Left lung (tissue), 10 donors: ENCODE results near the gene ATG16L1. TPM values are rescaled to one million over a fixed set of nuclear protein-coding genes. Genes with fewer than 3 reads are reported as not detected.

Source experiments
- ATAC-seq: fragments of 200-7000 bp; cut with Tn5 transposase; one replicate; pipeline ENCODE4 v1.9.1; 2020; ENCODE audit warnings: moderate library complexity
- DNase-seq, 4 donors: peaks; one replicate each; pipeline ENCODE4 v3.0.0-alpha.2; 2013 to 2020
- H3K27ac ChIP-seq, 2 donors: fragments of 200-600 bp; sonication (generic) in 1 of 2; one replicate each; pipeline versions ENCODE4 v1.5.0 to v1.8.0; 2020 to 2021
- H3K27me3 ChIP-seq, 2 donors: fragments of 200-600 bp; sonication (generic) in 1 of 2; one replicate each; pipeline versions ENCODE4 v1.5.0 to v1.8.0; 2020 to 2021
- H3K36me3 ChIP-seq, 2 donors: fragments of 200-600 bp; sonication (generic) in 1 of 2; one replicate each; pipeline versions ENCODE4 v1.5.0 to v1.8.0; 2020 to 2021
- H3K4me1 ChIP-seq, 2 donors: fragments of 200-600 bp; one replicate each; pipeline ENCODE4 v1.8.0; 2021
- H3K4me3 ChIP-seq, 2 donors: fragments of 200-600 bp; sonication (generic) in 1 of 2; one replicate each; pipeline versions ENCODE4 v1.5.0 to v1.8.0; 2020 to 2021; ENCODE audit warnings: mild to moderate bottlenecking in 1 of 2
- H3K9me3 ChIP-seq, 2 donors: fragments of 200-600 bp; sonication (generic) in 1 of 2; one replicate each; pipeline versions ENCODE4 v1.5.0 to v1.8.0; 2020 to 2021
- CTCF ChIP-seq, 2 donors: fragments of 200-600 bp; sonication (generic) in 1 of 2; IDR thresholded peaks; one replicate each; pipeline versions ENCODE4 v1.5.0 to v1.8.0; 2021; ENCODE audit warnings: antibody characterized with exemption in 2 of 2
- intact Hi-C, 2 donors: fragments of 100-400 bp; cut with DNase I; formaldehyde crosslinking; loops; one replicate each; pipeline versions ENCODE4 v1.11.2 to v1.14.2; 2022
- polyA plus RNA-seq, 6 donors: library from polyadenylated mRNA; unstranded; fragments of 120-200 nt; gene quantifications; one replicate each; pipeline ENCODE4 v1.2.1, GENCODE V29; 2013; ENCODE audit not compliant: insufficient read length in 6 of 6
- total RNA-seq, 2 donors: library from RNA; stranded (reverse); fragmentation: NEBNext Ultra II Directional; extraction: Animal tissue kit (Norgen Biotek cat#: 25700); gene quantifications; one replicate each; pipeline ENCODE4 v1.2.1, GENCODE V29; 2021
- donor health status: DM: no; HTN: yes; CAD: no.
- donor health status: DM: no; HTN: no; CAD: no.

ATG16L1 gene
- total and polyA plus RNA-seq, 8 donors: 21.1 to 29.4 (median 23.7) TPM

- H3K4me3 ChIP-seq: no peak overlapping the region
- no peak overlapping the region for H3K27ac ChIP-seq
- no peaks in the 10 kb centered on the region for H3K9me3 ChIP-seq
- TF ChIP-seq CTCF (IDR thresholded peaks at IDR 0.05): no peak
- DNase-seq: no peak
- H3K27me3 ChIP-seq: no peaks in the 10 kb centered on the region
- ATAC-seq: no peak
- no peaks in the 10 kb centered on the region for H3K36me3 ChIP-seq
- intact Hi-C loops: no loop called here
- no peaks in the 10 kb centered on the region for H3K4me1 ChIP-seq
Measured at GRCh38 chr2:233312874-233313273, 61.4 kb downstream of the ATG16L1 start.

- intact Hi-C loops: no loop called here
- Histone ChIP-seq H3K36me3 (no peaks in the 10 kb centered on the region), H3K27ac (no peak overlapping the region), H3K4me1 (no peaks in the 10 kb centered on the region), H3K27me3 (no peaks in the 10 kb centered on the region), H3K9me3 (no peaks in the 10 kb centered on the region), H3K4me3 (no peak overlapping the region)
- ATAC-seq: no peak
- DNase-seq: no peak
- no peak for TF ChIP-seq CTCF (IDR thresholded peaks at IDR 0.05)
Measured at GRCh38 chr2:233314180-233314925, 62.9 kb downstream of the ATG16L1 start.

- Histone ChIP-seq H3K36me3 (no peaks in the 10 kb centered on the region), H3K4me3 (no peak overlapping the region), H3K9me3 (no peaks in the 10 kb centered on the region), H3K27ac (no peak overlapping the region), H3K27me3 (no peaks in the 10 kb centered on the region), H3K4me1 (no peaks in the 10 kb centered on the region)
- intact Hi-C loops: no loop called here
- DNase-seq (no peak), ATAC-seq (no peak)
- TF ChIP-seq CTCF (IDR thresholded peaks at IDR 0.05): no peak
Measured at GRCh38 chr2:233317196-233317943, 65.9 kb downstream of the ATG16L1 start.

- no peaks in the 10 kb centered on the region for H3K36me3 ChIP-seq
- no peak for TF ChIP-seq CTCF (IDR thresholded peaks at IDR 0.05)
- no peak overlapping the region for H3K27ac ChIP-seq
- H3K27me3 ChIP-seq: no peaks in the 10 kb centered on the region
- ATAC-seq: no peak
- no peak overlapping the region for H3K4me3 ChIP-seq
- H3K4me1 ChIP-seq: no peaks in the 10 kb centered on the region
- no peaks in the 10 kb centered on the region for H3K9me3 ChIP-seq
- intact Hi-C loops: no loop called here
- DNase-seq: no peak
Measured at GRCh38 chr2:233319256-233319655, 67.8 kb downstream of the ATG16L1 start.

GRCh38 chr2:233320470-233320869 lies 69.0 kb downstream of the ATG16L1 start:
- Histone ChIP-seq H3K27me3 (no peaks in the 10 kb centered on the region), H3K36me3 (no peaks in the 10 kb centered on the region), H3K9me3 (no peaks in the 10 kb centered on the region), H3K4me1 (no peaks in the 10 kb centered on the region), H3K4me3 (no peak overlapping the region), H3K27ac (no peak overlapping the region)
- intact Hi-C loops: no loop called here
- TF ChIP-seq CTCF (IDR thresholded peaks at IDR 0.05): no peak
- ATAC-seq: no peak
- no peak for DNase-seq
